A549 (cell line): Measurements from ENCODE around the gene CPNE7.

ENCODE experiments used
- CHD2 ChIP-seq: fragments of 150-350 bp; IDR thresholded peaks from 2 replicates; pipeline ENCODE4 v1.6.1; 2014; ENCODE audit warnings: low read length; ENCODE audit not compliant: partially characterized antibody
- EP300 ChIP-seq, 2 experiments: fragments of >200 bp; sonication (Bioruptor Twin); formaldehyde crosslinking; IDR thresholded peaks; 2 replicates in 1 of 2; 3 replicates in 1 of 2; pipeline ENCODE4 v1.6.1; 2016 to 2017
- KDM1A ChIP-seq: fragments of 200-600 bp; sonication (generic); IDR thresholded peaks from 2 replicates; pipeline ENCODE4 v1.6.1; 2016; ENCODE audit warnings: low read depth, mild to moderate bottlenecking
- MAZ ChIP-seq: fragments of 150-350 bp; IDR thresholded peaks from 2 replicates; pipeline ENCODE4 v1.6.1; 2014; ENCODE audit warnings: antibody characterized with exemption, low read depth, low read length, borderline replicate concordance
- POLR2A ChIP-seq: IDR thresholded peaks from 2 replicates; pipeline ENCODE4 v1.6.1; 2012; ENCODE audit warnings: mild to moderate bottlenecking, low read length
- ZFP36 ChIP-seq: fragments of 450-650 bp; IDR thresholded peaks from 2 replicates; pipeline ENCODE4 v1.6.1; 2014; ENCODE audit warnings: borderline replicate concordance; ENCODE audit not compliant: partially characterized antibody
- TF ChIP-seq, protein P1 (sequence below): fragments of >200 bp; sonication (Bioruptor Twin); formaldehyde crosslinking; IDR thresholded peaks from 3 replicates; pipeline ENCODE4 v1.5.1; 2016
- TF ChIP-seq, protein P2 (sequence below): fragments of 450-650 bp; IDR thresholded peaks from 2 replicates; pipeline ENCODE4 v1.6.1; 2014; ENCODE audit warnings: antibody characterized with exemption

DNA sequence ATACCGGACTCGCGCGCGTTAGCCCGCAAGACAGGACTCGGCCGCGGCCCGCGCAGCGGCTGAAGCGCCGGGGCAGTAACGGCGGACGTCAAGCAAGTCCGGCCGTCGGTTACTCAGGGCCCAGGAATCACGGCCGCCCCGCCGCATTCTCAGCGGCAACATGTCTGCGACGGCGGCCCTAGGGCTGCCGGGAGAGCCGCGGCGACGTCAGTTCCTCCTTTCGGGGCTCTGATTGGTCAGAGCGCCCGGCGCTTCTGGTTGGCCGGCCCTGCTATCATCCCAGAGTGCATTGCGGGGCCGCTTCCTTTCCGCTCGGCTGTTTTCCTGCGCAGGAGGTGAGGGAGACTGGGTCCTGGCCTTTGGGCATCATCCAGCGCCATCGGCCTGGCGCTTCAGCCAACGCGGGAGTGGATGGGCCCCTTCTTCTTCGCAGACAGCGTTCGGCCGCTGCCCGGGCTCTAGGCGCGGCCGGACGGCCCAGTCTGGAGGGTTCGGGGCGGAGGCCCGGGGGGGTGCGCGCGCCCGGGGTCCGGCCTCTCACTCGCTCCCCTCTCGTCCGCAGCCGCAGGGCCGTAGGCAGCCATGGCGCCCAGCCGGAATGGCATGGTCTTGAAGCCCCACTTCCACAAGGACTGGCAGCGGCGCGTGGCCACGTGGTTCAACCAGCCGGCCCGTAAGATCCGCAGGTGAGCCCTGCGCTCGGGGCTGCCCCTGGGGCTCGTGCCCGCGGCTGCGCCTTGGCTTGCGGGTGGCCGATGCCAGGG lies 15.0 kb upstream of the CPNE7 start, which contains the start of gene RPL13:
- TF ChIP-seq, protein P1, sequence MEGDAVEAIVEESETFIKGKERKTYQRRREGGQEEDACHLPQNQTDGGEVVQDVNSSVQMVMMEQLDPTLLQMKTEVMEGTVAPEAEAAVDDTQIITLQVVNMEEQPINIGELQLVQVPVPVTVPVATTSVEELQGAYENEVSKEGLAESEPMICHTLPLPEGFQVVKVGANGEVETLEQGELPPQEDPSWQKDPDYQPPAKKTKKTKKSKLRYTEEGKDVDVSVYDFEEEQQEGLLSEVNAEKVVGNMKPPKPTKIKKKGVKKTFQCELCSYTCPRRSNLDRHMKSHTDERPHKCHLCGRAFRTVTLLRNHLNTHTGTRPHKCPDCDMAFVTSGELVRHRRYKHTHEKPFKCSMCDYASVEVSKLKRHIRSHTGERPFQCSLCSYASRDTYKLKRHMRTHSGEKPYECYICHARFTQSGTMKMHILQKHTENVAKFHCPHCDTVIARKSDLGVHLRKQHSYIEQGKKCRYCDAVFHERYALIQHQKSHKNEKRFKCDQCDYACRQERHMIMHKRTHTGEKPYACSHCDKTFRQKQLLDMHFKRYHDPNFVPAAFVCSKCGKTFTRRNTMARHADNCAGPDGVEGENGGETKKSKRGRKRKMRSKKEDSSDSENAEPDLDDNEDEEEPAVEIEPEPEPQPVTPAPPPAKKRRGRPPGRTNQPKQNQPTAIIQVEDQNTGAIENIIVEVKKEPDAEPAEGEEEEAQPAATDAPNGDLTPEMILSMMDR = no peak
- no peak for TF ChIP-seq ZFP36
- no peak for TF ChIP-seq CHD2
- TF ChIP-seq POLR2A = peak; percentile 93
- TF ChIP-seq, protein P2, sequence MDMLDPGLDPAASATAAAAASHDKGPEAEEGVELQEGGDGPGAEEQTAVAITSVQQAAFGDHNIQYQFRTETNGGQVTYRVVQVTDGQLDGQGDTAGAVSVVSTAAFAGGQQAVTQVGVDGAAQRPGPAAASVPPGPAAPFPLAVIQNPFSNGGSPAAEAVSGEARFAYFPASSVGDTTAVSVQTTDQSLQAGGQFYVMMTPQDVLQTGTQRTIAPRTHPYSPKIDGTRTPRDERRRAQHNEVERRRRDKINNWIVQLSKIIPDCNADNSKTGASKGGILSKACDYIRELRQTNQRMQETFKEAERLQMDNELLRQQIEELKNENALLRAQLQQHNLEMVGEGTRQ = peak; percentile 22
- no peak for TF ChIP-seq MAZ
- TF ChIP-seq EP300 (IDR thresholded peaks at IDR 0.05) = no peak
- TF ChIP-seq KDM1A = no peak
